ENCODE data around the gene MYNN.

MYNN gene

GRCh38 chr3:169813757-169814517 lies 40.7 kb downstream of the MYNN start:
- DNase-seq (ENCODE audit: extremely low read depth, low read depth) = no peak
- TF ChIP-seq CTCF (IDR thresholded peaks at IDR 0.05; ENCODE audit: low read depth, low read length, missing control alignments) = peak; percentile 19
- H3K4me3 ChIP-seq (replicated peaks; ENCODE audit: low read depth, low read length) = no peak overlapping the region

GRCh38 chr3:169815590-169816150 lies 42.5 kb downstream of the MYNN start:
- H3K4me3 ChIP-seq (replicated peaks; ENCODE audit: low read depth, low read length) = no peak overlapping the region
- DNase-seq (ENCODE audit: extremely low read depth, low read depth) = no peak
- no peak for TF ChIP-seq CTCF (IDR thresholded peaks at IDR 0.05; ENCODE audit: low read depth, low read length, missing control alignments)

GRCh38 chr3:169818316-169818715 lies 45.1 kb downstream of the MYNN start:
- no peak for DNase-seq (ENCODE audit: extremely low read depth, low read depth)
- no peak for TF ChIP-seq CTCF (IDR thresholded peaks at IDR 0.05; ENCODE audit: low read depth, low read length, missing control alignments)
- H3K4me3 ChIP-seq (replicated peaks; ENCODE audit: low read depth, low read length) = no peak overlapping the region

GRCh38 chr3:169822091-169822490 lies 48.9 kb downstream of the MYNN start:
- no peak for TF ChIP-seq CTCF (IDR thresholded peaks at IDR 0.05; ENCODE audit: low read depth, low read length, missing control alignments)
- DNase-seq (ENCODE audit: extremely low read depth, low read depth) = no peak
- H3K4me3 ChIP-seq (replicated peaks; ENCODE audit: low read depth, low read length) = no peak overlapping the region

- no peak for TF ChIP-seq CTCF (IDR thresholded peaks at IDR 0.05; ENCODE audit: low read depth, low read length, missing control alignments)
- DNase-seq (ENCODE audit: extremely low read depth, low read depth) = no peak
- no peak overlapping the region for H3K4me3 ChIP-seq (replicated peaks; ENCODE audit: low read depth, low read length)
Observed at GRCh38 chr3:169822540-169822939, 49.3 kb downstream of the MYNN start.

GRCh38 chr3:169822983-169823382 lies 49.8 kb downstream of the MYNN start:
- no peak for TF ChIP-seq CTCF (IDR thresholded peaks at IDR 0.05; ENCODE audit: low read depth, low read length, missing control alignments)
- H3K4me3 ChIP-seq (replicated peaks; ENCODE audit: low read depth, low read length) = no peak overlapping the region
- no peak for DNase-seq (ENCODE audit: extremely low read depth, low read depth)

All from HFF-Myc (cell line).